ENCODE measurements around the gene DHX16. TPM values are rescaled to one million over a fixed set of nuclear protein-coding genes. Genes with fewer than 3 reads are reported as not detected.

The DHX16 gene
- total RNA-seq, 1 donor from 2014 or later = 50.4 TPM

DNA sequence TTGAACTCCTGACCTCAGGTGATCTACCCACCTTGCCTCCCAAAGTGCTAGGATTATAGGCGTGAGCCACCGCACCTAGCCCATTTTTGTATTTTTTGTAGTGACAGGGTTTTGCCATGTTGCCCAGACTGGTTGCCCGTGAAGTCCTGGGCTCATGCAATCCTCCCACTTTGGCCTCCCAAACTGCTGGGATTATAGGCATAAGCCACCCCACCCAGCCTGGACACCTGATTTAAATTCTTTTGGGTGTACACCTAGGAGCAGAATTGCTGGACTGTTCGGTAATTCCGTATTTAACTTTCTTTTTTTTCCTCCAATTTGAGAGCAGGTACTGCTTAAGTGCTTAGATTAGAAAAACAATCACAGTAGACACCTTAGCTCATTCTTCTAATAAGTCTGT, 23.6 kb upstream of the DHX16 start:
- Mint-ChIP-seq H3K9me3 (no peaks in the 10 kb centered on the region), H3K4me3 (no peak overlapping the region), H3K36me3 (ENCODE audit: low read depth) (peaks cover 10% of the 10 kb centered on the region), H3K27me3 (no peaks in the 10 kb centered on the region), H3K4me1 (peaks cover 7% of the 10 kb centered on the region), H3K27ac (no peak overlapping the region)
- DNase-seq (no peak), ATAC-seq (ENCODE audit: low read depth) (no peak)
- ChIA-PET CTCF (no interaction called here), POLR2A (interaction anchor here (1.0 kb wide), 1 partner anchor 19 kb away, joined by 5 read pairs; no protein-coding TSS in a partner anchor)
- TF ChIP-seq CTCF (IDR thresholded peaks at IDR 0.05) = no peak
- intact Hi-C loops (cut with micrococcal nuclease) = no loop called here

GRCh38 chr6:30691208-30691847, 18.5 kb upstream of the DHX16 start:
- no peaks in the 10 kb centered on the region for H3K9me3 Mint-ChIP-seq
- DNase-seq = no peak
- intact Hi-C loops (cut with micrococcal nuclease) = no loop called here
- TF ChIP-seq CTCF (IDR thresholded peaks at IDR 0.05) = no peak
- peaks cover 49% of the 10 kb centered on the region for H3K4me1 Mint-ChIP-seq
- ChIA-PET POLR2A (interaction anchor here (0.7 to 8.2 kb wide), 4 partner anchors 9 to 197 kb away, joined by 3 to 262 read pairs (median 10); partner anchors contain the start of genes MDC1 and TUBB), CTCF (interaction anchor here (1.1 to 6.1 kb wide), 6 partner anchors 11 to 120 kb away, joined by 3 to 58 read pairs (median 6); partner anchors contain the start of gene ABCF1)
- no peaks in the 10 kb centered on the region for H3K27me3 Mint-ChIP-seq
- H3K36me3 Mint-ChIP-seq (ENCODE audit: low read depth) = peaks cover 7% of the 10 kb centered on the region
- peak overlapping the region; percentile 92 for H3K4me3 Mint-ChIP-seq
- peak overlapping the region; percentile 84 for H3K27ac Mint-ChIP-seq
- ATAC-seq (ENCODE audit: low read depth) = no peak

GRCh38 chr6:30690403-30691207, 17.8 kb upstream of the DHX16 start, which contains the start of gene NRM:
TSS of gene NRM (minus strand) at chr6:30690984. CDS start at chr6:30690974, 10 bp downstream.
- CTCF ChIA-PET = interaction anchor here (1.1 to 6.1 kb wide), 4 partner anchors 11 to 40 kb away, joined by 3 to 58 read pairs (median 18); no protein-coding TSS in a partner anchor
- H3K9me3 Mint-ChIP-seq = no peaks in the 10 kb centered on the region
- peak within 1 kb of the TSS; percentile 92 for H3K4me3 Mint-ChIP-seq
- DNase-seq = peak; percentile 74
- POLR2A ChIA-PET = interaction anchor here (1.0 to 8.2 kb wide), 5 partner anchors 8 to 75 kb away, joined by 3 to 262 read pairs (median 5); partner anchors contain the start of genes MDC1 and TUBB
- TF ChIP-seq CTCF (IDR thresholded peaks at IDR 0.05) = no peak
- H3K27ac Mint-ChIP-seq = peak within 1 kb of the TSS; percentile 99
- intact Hi-C loops (cut with micrococcal nuclease) = loop anchor here (1.0 kb wide), 1 partner anchor 13 kb away; no protein-coding TSS in a partner anchor
- no peaks in the 10 kb centered on the region for H3K27me3 Mint-ChIP-seq
- H3K36me3 Mint-ChIP-seq (ENCODE audit: low read depth) = peaks cover 13% of the 10 kb centered on the region
- peak; percentile 25 for ATAC-seq (ENCODE audit: low read depth)
- peaks cover 53% of the 10 kb centered on the region for H3K4me1 Mint-ChIP-seq

- peaks cover 19% of the 10 kb centered on the region for H3K36me3 Mint-ChIP-seq (ENCODE audit: low read depth)
- ChIA-PET CTCF (interaction anchor here (1.6 to 6.1 kb wide), 3 partner anchors 10 to 41 kb away, joined by 4 to 58 read pairs (median 31); no protein-coding TSS in a partner anchor), POLR2A (interaction anchor here (0.8 to 8.2 kb wide), 4 partner anchors 9 to 75 kb away, joined by 3 to 262 read pairs (median 4); partner anchors contain the start of genes DHX16, MDC1 and TUBB)
- peak overlapping the region; percentile 92 for H3K4me3 Mint-ChIP-seq
- ATAC-seq (ENCODE audit: low read depth) (no peak), DNase-seq (no peak)
- H3K9me3 Mint-ChIP-seq = no peaks in the 10 kb centered on the region
- TF ChIP-seq CTCF (IDR thresholded peaks at IDR 0.05) = no peak
- intact Hi-C loops (cut with micrococcal nuclease) = loop anchor here (1.0 to 10.0 kb wide), 2 partner anchors 13 to 875 kb away; no protein-coding TSS in a partner anchor
- no peaks in the 10 kb centered on the region for H3K27me3 Mint-ChIP-seq
- H3K27ac Mint-ChIP-seq = peak overlapping the region; percentile 99
- peaks cover 59% of the 10 kb centered on the region for H3K4me1 Mint-ChIP-seq
Observed at GRCh38 chr6:30689985-30690384, 17.2 kb upstream of the DHX16 start.
